Thyroid gland (tissue), 4 donors: Measurements from ENCODE around the gene TANC2. TPM values are rescaled to one million over a fixed set of nuclear protein-coding genes. Genes with fewer than 3 reads are reported as not detected.

Source experiments
- DNase-seq, 2 donors: peaks; one replicate each; pipeline ENCODE4 v3.0.0-alpha.2; 2019
- H3K27ac ChIP-seq, 3 donors: fragments of 200-600 bp; sonication (generic); 1 replicate in 2 of 3; 2 replicates in 1 of 3; pipeline ENCODE4 v1.5.1; 2016 to 2019; ENCODE audit warnings: mild to moderate bottlenecking in 1 of 3, moderate library complexity in 1 of 3
- H3K27me3 ChIP-seq: fragments of 200-600 bp; sonication (generic); one replicate; pipeline ENCODE4 v1.5.1; 2019
- H3K36me3 ChIP-seq, 2 donors: fragments of 200-600 bp; sonication (generic); one replicate each; pipeline ENCODE4 v1.5.1; 2016 to 2019
- H3K4me1 ChIP-seq, 2 donors: fragments of 200-600 bp; sonication (generic); one replicate each; pipeline ENCODE4 v1.5.1; 2017 to 2019
- H3K4me3 ChIP-seq, 3 donors: fragments of 200-600 bp; sonication (generic); replicated peaks in 1 of 3; 1 replicate in 2 of 3; 2 replicates in 1 of 3; pipeline ENCODE4 v1.5.1; 2016; ENCODE audit warnings: mild to moderate bottlenecking in 1 of 3
- H3K9me3 ChIP-seq: fragments of 200-600 bp; sonication (generic); one replicate; pipeline ENCODE4 v1.5.1; 2017
- POLR2A ChIP-seq, 2 donors: fragments of 450-650 bp; IDR thresholded peaks; one replicate each; pipeline ENCODE4 v1.6.1; 2017; ENCODE audit warnings: antibody characterized with exemption in 2 of 2, mild to moderate bottlenecking in 2 of 2, moderate library complexity in 1 of 2
- WGBS, 2 donors: methylation state at CpG; one replicate each; pipeline ENCODE4 v1.1.5; 2017; 5-methylcytosine and 5-hydroxymethylcytosine counted together
- intact Hi-C: fragments of 100-400 bp; cut with DNase I; formaldehyde crosslinking; loops from one replicate; pipeline ENCODE4 v1.15.1; 2023
- total RNA-seq, 4 donors: library from RNA; depleted of rRNA; stranded (reverse); fragments of >200 nt; gene quantifications; one replicate each; pipeline ENCODE4 v1.2.3, GENCODE V29; 2016
- TF ChIP-seq, protein P1 (sequence below), 6 experiments: fragments of 200-600 bp in 3 of 6; fragments of 450-650 bp in 3 of 6; sonication (generic) in 3 of 6; IDR thresholded peaks; one replicate each; pipeline ENCODE4 v1.5.1; 2016 to 2019; ENCODE audit warnings: antibody characterized with exemption in 6 of 6, mild to moderate bottlenecking in 2 of 6, inconsistent platforms in 1 of 6, moderate library complexity in 1 of 6

Gene TANC2
- total RNA-seq, 4 donors from 2014 or later = 15.2 to 22.2 (median 19.6) TPM

DNA sequence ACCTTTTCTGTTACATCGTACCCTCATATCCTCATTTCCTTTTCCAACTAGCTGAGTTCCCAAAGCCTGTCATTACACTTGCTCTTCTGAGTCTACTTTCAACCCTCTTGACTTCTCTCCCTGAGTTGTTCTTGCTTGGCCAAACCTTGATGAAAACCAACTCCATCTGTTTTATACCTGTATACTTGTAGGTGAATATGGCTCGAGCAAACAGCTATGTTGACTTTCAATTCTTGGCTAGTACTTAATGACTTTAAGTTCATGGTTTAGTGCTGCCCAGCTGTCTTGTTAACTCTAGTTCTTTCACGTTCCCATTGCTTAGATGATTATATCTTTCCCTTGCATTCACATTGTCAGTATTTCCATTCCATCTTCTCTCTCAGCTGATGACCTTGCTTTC, 14.8 kb downstream of the TANC2 start:
- no peak overlapping the region for H3K27ac ChIP-seq
- TF ChIP-seq, protein P1, sequence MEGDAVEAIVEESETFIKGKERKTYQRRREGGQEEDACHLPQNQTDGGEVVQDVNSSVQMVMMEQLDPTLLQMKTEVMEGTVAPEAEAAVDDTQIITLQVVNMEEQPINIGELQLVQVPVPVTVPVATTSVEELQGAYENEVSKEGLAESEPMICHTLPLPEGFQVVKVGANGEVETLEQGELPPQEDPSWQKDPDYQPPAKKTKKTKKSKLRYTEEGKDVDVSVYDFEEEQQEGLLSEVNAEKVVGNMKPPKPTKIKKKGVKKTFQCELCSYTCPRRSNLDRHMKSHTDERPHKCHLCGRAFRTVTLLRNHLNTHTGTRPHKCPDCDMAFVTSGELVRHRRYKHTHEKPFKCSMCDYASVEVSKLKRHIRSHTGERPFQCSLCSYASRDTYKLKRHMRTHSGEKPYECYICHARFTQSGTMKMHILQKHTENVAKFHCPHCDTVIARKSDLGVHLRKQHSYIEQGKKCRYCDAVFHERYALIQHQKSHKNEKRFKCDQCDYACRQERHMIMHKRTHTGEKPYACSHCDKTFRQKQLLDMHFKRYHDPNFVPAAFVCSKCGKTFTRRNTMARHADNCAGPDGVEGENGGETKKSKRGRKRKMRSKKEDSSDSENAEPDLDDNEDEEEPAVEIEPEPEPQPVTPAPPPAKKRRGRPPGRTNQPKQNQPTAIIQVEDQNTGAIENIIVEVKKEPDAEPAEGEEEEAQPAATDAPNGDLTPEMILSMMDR (IDR thresholded peaks at IDR 0.05) = no peak
- no peak for TF ChIP-seq POLR2A (IDR thresholded peaks at IDR 0.05)
- intact Hi-C loops = no loop called here
- no peaks in the 10 kb centered on the region for H3K27me3 ChIP-seq
- no peak for DNase-seq
- no peaks in the 10 kb centered on the region for H3K9me3 ChIP-seq
- no peaks in the 10 kb centered on the region for H3K36me3 ChIP-seq
- H3K4me3 ChIP-seq = no peak overlapping the region
- 83 to 84% methylated on average over 3 of the region's 3 CpGs for WGBS, 2 donors
- H3K4me1 ChIP-seq = no peaks in the 10 kb centered on the region

DNA sequence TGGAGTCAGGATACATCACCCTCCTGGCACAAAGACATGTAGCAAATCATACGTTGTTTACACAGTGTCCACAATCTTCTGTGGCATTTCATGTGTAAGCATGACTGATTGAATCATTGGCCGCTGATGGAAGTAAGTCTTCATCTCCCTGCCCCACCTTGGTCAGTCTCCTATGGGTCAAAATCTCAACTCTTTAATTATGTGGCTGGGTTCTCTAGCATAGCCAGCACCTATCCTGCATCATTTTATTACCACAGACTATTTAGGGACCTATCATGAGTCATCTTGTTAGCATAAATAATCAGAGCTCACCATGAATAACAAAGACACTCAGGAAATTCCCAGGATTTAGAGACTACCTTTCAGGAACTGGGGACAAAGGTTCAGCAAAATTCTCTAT, 15.9 kb downstream of the TANC2 start:
- intact Hi-C loops = no loop called here
- H3K4me3 ChIP-seq = no peak overlapping the region

DNA sequence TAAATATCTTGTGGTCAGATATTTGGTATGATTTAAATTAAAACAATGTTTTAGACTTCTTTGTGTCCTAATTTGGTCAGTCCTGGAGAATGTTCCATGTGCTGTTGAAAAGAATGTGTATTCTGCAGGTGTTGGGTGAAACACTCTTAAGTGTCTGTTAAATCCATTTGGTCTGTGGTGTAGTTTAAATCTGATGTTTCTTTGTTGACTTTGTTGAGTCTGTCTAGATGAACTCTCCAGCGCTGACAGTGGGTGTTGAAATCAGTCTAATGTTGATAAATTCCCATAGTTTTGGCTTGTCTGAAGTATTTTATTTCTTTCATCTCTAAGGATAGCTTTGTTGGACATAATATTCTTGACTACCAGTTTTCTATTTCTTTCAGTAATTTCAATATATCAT, 18.8 kb downstream of the TANC2 start:
- no peak overlapping the region for H3K4me3 ChIP-seq
- no peak overlapping the region for H3K27ac ChIP-seq
- H3K4me1 ChIP-seq = no peaks in the 10 kb centered on the region
- H3K27me3 ChIP-seq = no peaks in the 10 kb centered on the region
- intact Hi-C loops = no loop called here
- H3K36me3 ChIP-seq = no peaks in the 10 kb centered on the region
- WGBS, 2 donors = 90 to 97% methylated on average over 1 of the region's 1 CpG
- TF ChIP-seq, protein P1 (IDR thresholded peaks at IDR 0.05) = no peak
- no peak for TF ChIP-seq POLR2A (IDR thresholded peaks at IDR 0.05)
- no peak for DNase-seq
- H3K9me3 ChIP-seq = no peaks in the 10 kb centered on the region

More for the DNA sequence above, 15.9 kb downstream of the TANC2 start:
- 92 to 94% methylated on average over 2 of the region's 2 CpGs for WGBS, 2 donors
- no peak for DNase-seq
- no peaks in the 10 kb centered on the region for H3K9me3 ChIP-seq
- no peaks in the 10 kb centered on the region for H3K36me3 ChIP-seq
- H3K27me3 ChIP-seq = no peaks in the 10 kb centered on the region
- no peak overlapping the region for H3K27ac ChIP-seq
- no peaks in the 10 kb centered on the region for H3K4me1 ChIP-seq
- TF ChIP-seq POLR2A (IDR thresholded peaks at IDR 0.05) = no peak
- TF ChIP-seq, protein P1 (IDR thresholded peaks at IDR 0.05) = no peak

DNA sequence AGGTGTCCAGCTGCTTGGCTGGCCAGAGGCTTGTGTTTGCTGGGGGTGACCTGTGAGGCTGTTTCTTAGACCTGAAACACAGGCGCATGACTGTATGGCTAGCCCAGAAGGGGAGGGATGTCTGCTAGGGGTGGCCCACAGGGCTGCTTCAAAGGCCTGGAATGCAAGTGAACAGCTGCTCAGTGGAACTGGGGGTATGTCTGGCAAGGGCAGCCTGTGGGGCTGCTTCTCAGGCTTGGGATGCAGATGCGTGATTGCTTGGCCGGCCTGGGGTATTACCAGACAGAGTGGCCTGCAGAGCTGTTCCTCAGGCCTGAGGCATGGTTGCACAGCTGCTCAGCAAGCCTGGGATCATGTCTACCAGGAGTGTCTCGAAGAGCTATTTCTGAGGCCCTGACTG, 20.5 kb downstream of the TANC2 start:
- no peak overlapping the region for H3K27ac ChIP-seq
- H3K4me3 ChIP-seq = no peak overlapping the region
- no peaks in the 10 kb centered on the region for H3K36me3 ChIP-seq
- no peaks in the 10 kb centered on the region for H3K9me3 ChIP-seq
- DNase-seq = no peak
- intact Hi-C loops = no loop called here
- H3K27me3 ChIP-seq = no peaks in the 10 kb centered on the region
- H3K4me1 ChIP-seq = no peaks in the 10 kb centered on the region
- TF ChIP-seq POLR2A (IDR thresholded peaks at IDR 0.05) = no peak
- TF ChIP-seq, protein P1 (IDR thresholded peaks at IDR 0.05) = no peak
- 93 to 94% methylated on average over 3 to 4 of the region's 4 CpGs for WGBS, 2 donors

DNA sequence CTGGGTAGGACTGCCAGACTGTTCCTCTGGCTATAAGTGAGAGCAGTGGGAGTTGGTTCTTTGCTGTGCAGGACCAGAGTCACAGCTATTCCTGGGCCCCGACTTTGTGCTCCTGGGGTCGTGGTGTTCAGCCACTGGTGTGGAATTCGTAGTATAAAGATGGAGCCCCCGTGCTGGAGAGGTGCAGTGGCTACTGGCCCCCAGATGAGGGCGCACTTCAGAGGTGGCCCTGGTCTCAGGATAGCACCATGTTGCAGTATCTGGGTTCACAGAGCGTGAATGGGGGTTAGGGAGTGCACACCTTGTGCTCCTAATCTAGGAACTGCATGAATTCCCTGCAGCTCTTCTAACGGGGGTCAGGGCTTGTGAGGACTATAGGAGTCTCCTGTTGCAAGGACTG, 21.1 kb downstream of the TANC2 start:
- Histone ChIP-seq H3K27ac (no peak overlapping the region), H3K27me3 (no peaks in the 10 kb centered on the region), H3K9me3 (no peaks in the 10 kb centered on the region), H3K4me1 (no peaks in the 10 kb centered on the region), H3K36me3 (no peaks in the 10 kb centered on the region), H3K4me3 (no peak overlapping the region)
- no peak for DNase-seq
- WGBS, 2 donors = 89 to 100% methylated on average over 3 to 6 of the region's 7 CpGs
- no peak for TF ChIP-seq POLR2A (IDR thresholded peaks at IDR 0.05)
- TF ChIP-seq, protein P1 (IDR thresholded peaks at IDR 0.05) = no peak
- intact Hi-C loops = no loop called here
